ENCODE results near the gene PLXNA2. TPM values are rescaled to one million over a fixed set of nuclear protein-coding genes. Genes with fewer than 3 reads are reported as not detected.

The PLXNA2 gene
- total RNA-seq, 1 donor from 2014 or later, result 0.08 TPM

- Mint-ChIP-seq H3K4me3 (no peak overlapping the region), H3K36me3 (ENCODE audit: low read depth) (no peaks in the 10 kb centered on the region), H3K27me3 (ENCODE audit: insufficient read depth) (peaks cover 2% of the 10 kb centered on the region), H3K4me1 (ENCODE audit: low read depth) (peaks cover 19% of the 10 kb centered on the region), H3K27ac (no peak overlapping the region), H3K9me3 (no peaks in the 10 kb centered on the region)
- DNase-seq (ENCODE audit: low spot score), result no peak
- intact Hi-C loops (cut with micrococcal nuclease), result no loop called here
Measured at GRCh38 chr1:208089149-208089548, 155.0 kb downstream of the PLXNA2 start.

- Mint-ChIP-seq H3K9me3 (no peaks in the 10 kb centered on the region), H3K4me3 (no peak overlapping the region), H3K4me1 (ENCODE audit: low read depth) (peaks cover 19% of the 10 kb centered on the region), H3K27me3 (ENCODE audit: insufficient read depth) (peaks cover 1% of the 10 kb centered on the region), H3K36me3 (ENCODE audit: low read depth) (no peaks in the 10 kb centered on the region), H3K27ac (no peak overlapping the region)
- DNase-seq (ENCODE audit: low spot score), result no peak
- intact Hi-C loops (cut with micrococcal nuclease), result no loop called here
Measured at GRCh38 chr1:208088319-208088718, 155.9 kb downstream of the PLXNA2 start.

- Mint-ChIP-seq H3K4me1 (ENCODE audit: low read depth) (peaks cover 19% of the 10 kb centered on the region), H3K9me3 (no peaks in the 10 kb centered on the region), H3K27me3 (ENCODE audit: insufficient read depth) (peaks cover 2% of the 10 kb centered on the region), H3K36me3 (ENCODE audit: low read depth) (no peaks in the 10 kb centered on the region), H3K4me3 (peak overlapping the region; percentile 41), H3K27ac (peak overlapping the region; percentile 21)
- intact Hi-C loops (cut with micrococcal nuclease), result loop anchor here (2.0 kb wide), 1 partner anchor 159 kb away; the partner anchor contains the start of gene PLXNA2
- no peak for DNase-seq (ENCODE audit: low spot score)
Measured at GRCh38 chr1:208085655-208086515, 158.3 kb downstream of the PLXNA2 start.

GRCh38 chr1:208084764-208085163 lies 159.4 kb downstream of the PLXNA2 start:
- no peaks in the 10 kb centered on the region for H3K36me3 Mint-ChIP-seq (ENCODE audit: low read depth)
- intact Hi-C loops (cut with micrococcal nuclease), result no loop called here
- no peak overlapping the region for H3K4me3 Mint-ChIP-seq
- peaks cover 2% of the 10 kb centered on the region for H3K27me3 Mint-ChIP-seq (ENCODE audit: insufficient read depth)
- peaks cover 19% of the 10 kb centered on the region for H3K4me1 Mint-ChIP-seq (ENCODE audit: low read depth)
- H3K9me3 Mint-ChIP-seq, result no peaks in the 10 kb centered on the region
- no peak for DNase-seq (ENCODE audit: low spot score)
- H3K27ac Mint-ChIP-seq, result no peak overlapping the region

- Mint-ChIP-seq H3K27ac (no peak overlapping the region), H3K4me3 (no peak overlapping the region), H3K36me3 (ENCODE audit: low read depth) (no peaks in the 10 kb centered on the region), H3K9me3 (no peaks in the 10 kb centered on the region), H3K4me1 (ENCODE audit: low read depth) (peaks cover 19% of the 10 kb centered on the region), H3K27me3 (ENCODE audit: insufficient read depth) (peaks cover 2% of the 10 kb centered on the region)
- intact Hi-C loops (cut with micrococcal nuclease), result no loop called here
- DNase-seq (ENCODE audit: low spot score), result no peak
Measured at GRCh38 chr1:208084220-208084619, 160.0 kb downstream of the PLXNA2 start.

- no peak overlapping the region for H3K4me3 Mint-ChIP-seq
Measured at GRCh38 chr1:208083715-208084085, 160.5 kb downstream of the PLXNA2 start.

GRCh38 chr1:208083016-208083714 lies 161.0 kb downstream of the PLXNA2 start:
- Mint-ChIP-seq H3K27me3 (ENCODE audit: insufficient read depth) (peaks cover 2% of the 10 kb centered on the region), H3K4me3 (no peak overlapping the region), H3K27ac (no peak overlapping the region), H3K4me1 (ENCODE audit: low read depth) (peaks cover 19% of the 10 kb centered on the region), H3K36me3 (ENCODE audit: low read depth) (no peaks in the 10 kb centered on the region), H3K9me3 (no peaks in the 10 kb centered on the region)
- intact Hi-C loops (cut with micrococcal nuclease), result no loop called here
- DNase-seq (ENCODE audit: low spot score), result no peak

More at GRCh38 chr1:208083715-208084085, 160.5 kb downstream of the PLXNA2 start:
- Mint-ChIP-seq H3K36me3 (ENCODE audit: low read depth) (no peaks in the 10 kb centered on the region), H3K9me3 (no peaks in the 10 kb centered on the region), H3K27me3 (ENCODE audit: insufficient read depth) (peaks cover 2% of the 10 kb centered on the region), H3K27ac (no peak overlapping the region), H3K4me1 (ENCODE audit: low read depth) (peaks cover 19% of the 10 kb centered on the region)
- no peak for DNase-seq (ENCODE audit: low spot score)
- intact Hi-C loops (cut with micrococcal nuclease), result no loop called here

- Mint-ChIP-seq H3K4me3 (no peak overlapping the region), H3K9me3 (no peaks in the 10 kb centered on the region), H3K4me1 (ENCODE audit: low read depth) (peaks cover 18% of the 10 kb centered on the region), H3K27me3 (ENCODE audit: insufficient read depth) (peaks cover 2% of the 10 kb centered on the region), H3K36me3 (ENCODE audit: low read depth) (no peaks in the 10 kb centered on the region), H3K27ac (no peak overlapping the region)
- intact Hi-C loops (cut with micrococcal nuclease), result no loop called here
- no peak for DNase-seq (ENCODE audit: low spot score)
Measured at GRCh38 chr1:208081972-208082371, 162.2 kb downstream of the PLXNA2 start.

GRCh38 chr1:208080396-208081286 lies 163.5 kb downstream of the PLXNA2 start:
- no peak for DNase-seq (ENCODE audit: low spot score)
- Mint-ChIP-seq H3K36me3 (ENCODE audit: low read depth) (no peaks in the 10 kb centered on the region), H3K9me3 (no peaks in the 10 kb centered on the region), H3K27me3 (ENCODE audit: insufficient read depth) (peaks cover 2% of the 10 kb centered on the region), H3K4me1 (ENCODE audit: low read depth) (peaks cover 5% of the 10 kb centered on the region), H3K4me3 (no peak overlapping the region), H3K27ac (no peak overlapping the region)
- intact Hi-C loops (cut with micrococcal nuclease), result no loop called here

- H3K4me1 Mint-ChIP-seq (ENCODE audit: low read depth), result no peaks in the 10 kb centered on the region
- H3K9me3 Mint-ChIP-seq, result no peaks in the 10 kb centered on the region
- intact Hi-C loops (cut with micrococcal nuclease), result no loop called here
- no peak overlapping the region for H3K4me3 Mint-ChIP-seq
- H3K27ac Mint-ChIP-seq, result no peak overlapping the region
- no peaks in the 10 kb centered on the region for H3K36me3 Mint-ChIP-seq (ENCODE audit: low read depth)
- no peak for DNase-seq (ENCODE audit: low spot score)
- peaks cover 4% of the 10 kb centered on the region for H3K27me3 Mint-ChIP-seq (ENCODE audit: insufficient read depth)
Measured at GRCh38 chr1:208079161-208079560, 165.0 kb downstream of the PLXNA2 start.

GRCh38 chr1:208078752-208079151 lies 165.4 kb downstream of the PLXNA2 start:
- H3K4me3 Mint-ChIP-seq, result no peak overlapping the region
- no peak overlapping the region for H3K27ac Mint-ChIP-seq
- H3K36me3 Mint-ChIP-seq (ENCODE audit: low read depth), result no peaks in the 10 kb centered on the region
- intact Hi-C loops (cut with micrococcal nuclease), result no loop called here
- H3K9me3 Mint-ChIP-seq, result no peaks in the 10 kb centered on the region
- H3K4me1 Mint-ChIP-seq (ENCODE audit: low read depth), result no peaks in the 10 kb centered on the region
- DNase-seq (ENCODE audit: low spot score), result no peak
- H3K27me3 Mint-ChIP-seq (ENCODE audit: insufficient read depth), result peaks cover 4% of the 10 kb centered on the region

GRCh38 chr1:208077232-208078075 lies 166.7 kb downstream of the PLXNA2 start:
- H3K4me3 Mint-ChIP-seq, result no peak overlapping the region
- peaks cover 5% of the 10 kb centered on the region for H3K27me3 Mint-ChIP-seq (ENCODE audit: insufficient read depth)
- no peaks in the 10 kb centered on the region for H3K9me3 Mint-ChIP-seq
- H3K36me3 Mint-ChIP-seq (ENCODE audit: low read depth), result no peaks in the 10 kb centered on the region
- no peak overlapping the region for H3K27ac Mint-ChIP-seq
- intact Hi-C loops (cut with micrococcal nuclease), result no loop called here
- DNase-seq (ENCODE audit: low spot score), result no peak
- no peaks in the 10 kb centered on the region for H3K4me1 Mint-ChIP-seq (ENCODE audit: low read depth)

All from activated T-helper 1 cell treated with anti-CD3 and anti-CD28 coated beads, Interleukin-12 subunit alpha, Interleukin-12 subunit beta, Interleukin-2, Interleukin-4 antibody, amounts not matched to agents 30 ng/mL and 10 ng/mL and 1 ng/mL, durations not matched to agents 14 hours and 24 hours and 36 hours (primary cell).